Measurements from ENCODE around the gene ITGA3.

Gene ITGA3

DNA sequence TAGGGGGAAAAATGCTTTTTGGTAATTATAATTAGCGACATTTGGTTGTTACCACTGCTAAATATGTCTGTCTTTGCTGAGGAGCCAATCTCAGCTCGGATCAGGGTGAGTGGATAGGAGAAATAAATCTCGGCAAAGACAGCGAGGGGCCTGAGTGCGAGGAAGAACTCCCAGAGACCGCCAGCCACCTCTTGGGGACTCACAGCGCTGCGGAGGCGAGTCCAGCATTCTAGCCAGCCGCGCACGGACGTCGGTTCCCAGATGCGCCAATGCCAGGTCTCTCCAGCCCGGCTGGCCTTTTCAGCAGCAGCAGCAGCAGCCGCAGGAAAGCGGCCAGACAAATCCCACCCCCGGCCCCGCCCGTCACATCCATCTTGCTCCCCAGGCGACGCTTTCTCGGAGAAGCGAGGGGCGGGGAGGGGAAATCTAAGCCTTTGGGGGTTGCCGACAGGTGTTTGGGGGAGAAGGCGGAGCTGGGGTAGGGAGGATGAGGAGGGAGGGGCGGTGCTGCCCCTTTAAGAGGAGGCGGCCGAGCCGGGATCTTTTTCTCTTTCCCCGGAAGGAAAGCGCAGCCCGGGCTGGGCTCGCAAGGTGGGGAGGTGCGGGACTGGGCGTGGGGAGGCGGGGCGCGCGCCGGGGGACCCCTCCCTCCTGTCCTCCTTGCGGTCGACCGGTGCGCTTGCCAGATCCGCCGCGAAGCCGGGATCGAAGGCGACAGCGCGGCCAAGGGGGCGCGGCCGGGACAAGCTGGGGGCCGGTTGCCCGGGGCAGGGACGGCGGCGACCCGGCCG, at the start of gene ITGA3:
ITGA3 (plus strand) TSS at position 685 of the 791 bp plus-strand sequence. CDS start 330 bp downstream, outside the sequence.
- peak within 1 kb of the TSS; percentile 100 for H3K27ac ChIP-seq
- peak; percentile 88 for DNase-seq (ENCODE audit: low spot score)
- CTCF ChIA-PET, result interaction anchor here (0.5 to 3.6 kb wide), 8 partner anchors 13 to 146 kb away, joined by 3 to 13 read pairs (median 3); partner anchors contain the start of gene COL1A1
- TF ChIP-seq, protein P1, sequence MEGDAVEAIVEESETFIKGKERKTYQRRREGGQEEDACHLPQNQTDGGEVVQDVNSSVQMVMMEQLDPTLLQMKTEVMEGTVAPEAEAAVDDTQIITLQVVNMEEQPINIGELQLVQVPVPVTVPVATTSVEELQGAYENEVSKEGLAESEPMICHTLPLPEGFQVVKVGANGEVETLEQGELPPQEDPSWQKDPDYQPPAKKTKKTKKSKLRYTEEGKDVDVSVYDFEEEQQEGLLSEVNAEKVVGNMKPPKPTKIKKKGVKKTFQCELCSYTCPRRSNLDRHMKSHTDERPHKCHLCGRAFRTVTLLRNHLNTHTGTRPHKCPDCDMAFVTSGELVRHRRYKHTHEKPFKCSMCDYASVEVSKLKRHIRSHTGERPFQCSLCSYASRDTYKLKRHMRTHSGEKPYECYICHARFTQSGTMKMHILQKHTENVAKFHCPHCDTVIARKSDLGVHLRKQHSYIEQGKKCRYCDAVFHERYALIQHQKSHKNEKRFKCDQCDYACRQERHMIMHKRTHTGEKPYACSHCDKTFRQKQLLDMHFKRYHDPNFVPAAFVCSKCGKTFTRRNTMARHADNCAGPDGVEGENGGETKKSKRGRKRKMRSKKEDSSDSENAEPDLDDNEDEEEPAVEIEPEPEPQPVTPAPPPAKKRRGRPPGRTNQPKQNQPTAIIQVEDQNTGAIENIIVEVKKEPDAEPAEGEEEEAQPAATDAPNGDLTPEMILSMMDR (conservative IDR thresholded peaks at IDR 0.05; ENCODE audit: low read depth), result no peak
- POLR2A ChIA-PET (ENCODE audit: low non-redundant PET), result interaction anchor here (0.6 to 3.7 kb wide), 5 partner anchors 11 to 208 kb away, joined by 3 to 63 read pairs (median 4); partner anchors contain the start of gene TAC4

DNA sequence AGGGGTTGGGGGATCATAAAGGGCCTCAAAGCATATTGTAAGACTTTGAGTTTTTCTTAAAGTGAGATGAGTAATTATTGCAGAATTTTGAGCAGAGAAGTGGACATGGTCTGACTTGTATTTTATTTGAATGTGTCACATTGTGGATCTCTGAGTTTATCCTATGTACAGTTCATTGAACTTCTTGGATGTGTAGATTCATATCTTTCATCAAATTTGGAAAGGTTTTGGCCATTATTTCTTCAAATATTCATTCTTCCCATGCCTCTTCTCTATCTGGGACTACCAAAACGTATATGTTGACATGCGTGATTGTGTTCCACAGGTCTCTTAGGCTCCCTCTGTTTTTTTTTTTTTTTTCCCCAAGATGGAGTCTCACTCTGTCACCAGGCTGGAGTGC, 46.6 kb upstream of the ITGA3 start:
- H3K27ac ChIP-seq, result no peak overlapping the region
- TF ChIP-seq, protein P1 (conservative IDR thresholded peaks at IDR 0.05; ENCODE audit: low read depth), result no peak
- POLR2A ChIA-PET (ENCODE audit: low non-redundant PET), result no interaction called here
- CTCF ChIA-PET, result interaction anchor here (0.7 kb wide), 1 partner anchor 78 kb away, joined by 3 read pairs; no protein-coding TSS in a partner anchor
- no peak for DNase-seq (ENCODE audit: low spot score)

DNA sequence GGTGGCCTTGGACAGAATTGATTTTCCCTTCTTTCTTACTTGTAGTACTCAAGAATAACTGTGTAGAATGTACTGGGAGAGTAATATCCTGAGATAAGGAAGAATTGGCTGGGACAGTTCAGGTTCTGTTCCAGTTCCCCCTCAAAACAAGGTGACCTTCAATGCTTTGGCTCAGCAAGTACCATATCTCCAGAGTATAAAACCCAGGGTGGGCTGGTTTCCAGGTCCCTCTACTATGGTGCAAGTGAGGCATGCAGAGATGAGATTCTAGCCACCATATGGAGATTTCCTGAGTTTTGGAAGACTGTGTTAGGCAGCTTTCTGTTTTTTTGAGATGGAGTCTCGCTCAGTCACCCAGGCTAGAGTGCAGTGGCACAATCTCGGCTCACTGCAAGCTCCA, 42.8 kb upstream of the ITGA3 start:
- POLR2A ChIA-PET (ENCODE audit: low non-redundant PET), result no interaction called here
- CTCF ChIA-PET, result no interaction called here

DNA sequence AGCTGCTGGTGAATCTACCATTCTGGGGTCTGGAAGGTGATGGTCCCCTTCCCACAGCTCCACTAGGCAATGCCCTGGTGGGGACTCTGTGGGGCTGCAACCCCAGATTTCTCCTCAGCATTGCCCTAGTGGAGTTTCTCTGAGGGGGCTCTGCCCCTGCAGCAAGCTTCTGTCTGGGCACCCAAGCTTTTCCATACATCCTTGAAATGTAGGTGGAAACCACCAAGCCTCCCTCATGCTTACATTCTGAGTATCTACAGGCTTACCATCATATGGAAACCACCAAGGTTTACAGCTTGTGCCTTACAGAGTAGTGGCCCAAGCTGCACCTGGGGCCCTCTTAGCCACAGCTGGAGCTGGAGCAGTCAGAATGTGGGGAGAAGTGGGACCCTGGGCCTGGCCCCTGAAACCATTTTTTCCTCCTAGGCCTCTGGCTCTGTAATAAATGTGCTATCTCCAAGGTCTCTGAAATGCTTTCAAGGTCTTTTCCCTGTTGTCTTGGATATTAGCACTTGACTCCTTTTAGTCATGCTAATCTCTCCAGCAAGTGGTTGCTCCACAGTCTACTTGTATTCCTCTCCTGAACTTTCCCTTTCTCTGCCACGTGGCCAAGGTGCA, 41.3 kb upstream of the ITGA3 start:
- DNase-seq (ENCODE audit: low spot score), result no peak
- no peak overlapping the region for H3K27ac ChIP-seq
- ChIA-PET CTCF (interaction anchor here (1.3 kb wide), 1 partner anchor 17 kb away, joined by 5 read pairs; no protein-coding TSS in a partner anchor), POLR2A (ENCODE audit: low non-redundant PET) (no interaction called here)
- TF ChIP-seq, protein P1 (conservative IDR thresholded peaks at IDR 0.05; ENCODE audit: low read depth), result no peak

More for the DNA sequence above, 42.8 kb upstream of the ITGA3 start:
- H3K27ac ChIP-seq, result no peak overlapping the region
- TF ChIP-seq, protein P1 (conservative IDR thresholded peaks at IDR 0.05; ENCODE audit: low read depth), result no peak
- DNase-seq (ENCODE audit: low spot score), result no peak

DNA sequence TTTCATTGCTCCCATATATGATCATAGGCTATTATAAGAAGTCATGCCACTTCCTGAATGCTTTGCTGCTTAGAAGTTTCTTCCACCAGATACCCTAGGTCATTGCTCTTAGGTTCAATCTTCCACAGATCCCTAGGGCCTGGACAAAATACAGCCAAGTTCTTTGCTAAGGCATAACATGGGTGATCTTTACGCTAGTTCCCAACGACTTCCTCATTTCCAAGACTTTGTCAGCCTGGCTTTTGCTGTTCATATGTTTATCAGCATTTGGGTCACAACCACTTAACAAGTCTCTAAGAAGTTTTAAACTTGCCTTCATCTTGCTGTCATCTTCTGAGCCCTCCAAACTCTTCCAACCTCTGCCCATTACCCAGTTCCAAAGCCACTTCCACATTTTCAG, 40.8 kb upstream of the ITGA3 start:
- DNase-seq (ENCODE audit: low spot score), result no peak
- POLR2A ChIA-PET (ENCODE audit: low non-redundant PET), result no interaction called here
- CTCF ChIA-PET, result no interaction called here
- TF ChIP-seq, protein P1 (conservative IDR thresholded peaks at IDR 0.05; ENCODE audit: low read depth), result no peak
- H3K27ac ChIP-seq, result no peak overlapping the region

DNA sequence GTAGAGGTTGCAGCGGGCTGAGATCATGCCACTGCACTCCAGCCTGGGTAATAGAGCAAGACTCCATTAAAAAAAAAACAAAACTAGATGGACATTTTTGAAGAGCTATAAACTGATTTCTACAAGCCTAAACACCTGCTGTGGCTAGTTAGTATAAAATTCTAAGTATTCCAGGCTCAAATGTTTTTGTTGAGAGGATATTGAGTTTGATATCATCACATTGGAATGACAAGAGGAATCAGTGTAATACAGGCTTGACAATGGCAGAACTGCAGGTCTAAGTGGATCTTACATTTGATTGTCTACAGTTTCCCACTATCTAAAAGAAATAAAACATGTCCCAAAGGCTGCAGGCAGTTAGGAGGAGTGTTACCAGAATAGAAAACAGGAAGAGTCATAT, 37.0 kb upstream of the ITGA3 start:
- no peak for DNase-seq (ENCODE audit: low spot score)
- POLR2A ChIA-PET (ENCODE audit: low non-redundant PET), result no interaction called here
- TF ChIP-seq, protein P1 (conservative IDR thresholded peaks at IDR 0.05; ENCODE audit: low read depth), result no peak
- CTCF ChIA-PET, result interaction anchor here (0.7 kb wide), 1 partner anchor 167 kb away, joined by 3 read pairs; no protein-coding TSS in a partner anchor
- H3K27ac ChIP-seq, result no peak overlapping the region
